CD8-positive, alpha-beta memory T cell (primary cell): ENCODE measurements around the gene MFRP. TPM values are rescaled to one million over a fixed set of nuclear protein-coding genes. Genes with fewer than 3 reads are reported as not detected.

ENCODE experiments used
- CTCF ChIA-PET: fragments of 350-600 bp; sonication (Branson Sonifier 250); formaldehyde crosslinking; loops from one replicate; lab custom pipeline; 2021; ENCODE audit warnings: antibody characterized with exemption; lab: Charles Lee
- POLR2A ChIA-PET: fragments of 350-600 bp; sonication (Branson Sonifier 250); formaldehyde crosslinking; loops from one replicate; lab custom pipeline; 2021; ENCODE audit warnings: antibody characterized with exemption; lab: Charles Lee
- DNase-seq, 5 donors: peaks; one replicate each; pipeline versions ENCODE4 v3.0.0 to v3.0.0-alpha.2; 2020 to 2022; ENCODE audit warnings: mixed read lengths in 1 of 5
- H3K27ac ChIP-seq: one replicate; pipeline ENCODE4 v1.7.0; 2013; ENCODE audit warnings: low read depth, mild to moderate bottlenecking, low read length, moderate library complexity
- H3K27me3 ChIP-seq: 2 replicates; pipeline ENCODE4 v1.7.0; 2013; ENCODE audit warnings: low read length, mild to moderate bottlenecking; ENCODE audit not compliant: insufficient read depth, poor library complexity, severe bottlenecking
- H3K36me3 ChIP-seq: 2 replicates; pipeline ENCODE4 v1.7.0; 2013; ENCODE audit warnings: mild to moderate bottlenecking, low read length, moderate library complexity; ENCODE audit not compliant: insufficient read depth
- H3K4me1 ChIP-seq: 2 replicates; pipeline ENCODE4 v1.7.0; 2013; ENCODE audit warnings: mild to moderate bottlenecking, low read length, moderate library complexity; ENCODE audit not compliant: insufficient read depth
- H3K4me3 ChIP-seq: 2 replicates; pipeline ENCODE4 v1.7.0; 2013; ENCODE audit warnings: mild to moderate bottlenecking, low read length
- H3K9me3 ChIP-seq: 2 replicates; pipeline ENCODE4 v1.7.0; 2013; ENCODE audit warnings: mild to moderate bottlenecking, low read length
- H3K27ac Mint-ChIP-seq, 8 donors: one replicate each; pipeline ENCODE4 v1.8.0; 2020 to 2021; ENCODE audit warnings: mixed read lengths in 8 of 8, mild to moderate bottlenecking in 6 of 8, inconsistent platforms in 3 of 8, moderate library complexity in 3 of 8
- H3K27me3 Mint-ChIP-seq, 2 donors: one replicate each; pipeline ENCODE4 v1.8.0; 2020 to 2021; ENCODE audit warnings: mixed read lengths in 2 of 2, mild to moderate bottlenecking in 1 of 2, moderate library complexity in 1 of 2
- H3K36me3 Mint-ChIP-seq, 3 donors: one replicate each; pipeline ENCODE4 v1.8.0; 2020 to 2021; ENCODE audit warnings: mixed read lengths in 3 of 3, inconsistent platforms in 1 of 3, mild to moderate bottlenecking in 1 of 3
- H3K4me1 Mint-ChIP-seq, 3 donors: one replicate each; pipeline ENCODE4 v1.8.0; 2020 to 2021; ENCODE audit warnings: mixed read lengths in 3 of 3, inconsistent platforms in 1 of 3, mild to moderate bottlenecking in 1 of 3
- H3K4me3 Mint-ChIP-seq, 7 donors: one replicate each; pipeline ENCODE4 v1.8.0; 2020 to 2021; ENCODE audit warnings: mixed read lengths in 7 of 7, mild to moderate bottlenecking in 6 of 7, moderate library complexity in 4 of 7, inconsistent platforms in 2 of 7
- H3K9me3 Mint-ChIP-seq, 5 donors: one replicate each; pipeline ENCODE4 v1.8.0; 2020 to 2022; ENCODE audit warnings: mixed read lengths in 5 of 5, mild to moderate bottlenecking in 3 of 5, moderate library complexity in 2 of 5, inconsistent platforms in 1 of 5
- polyA plus RNA-seq: library from polyadenylated mRNA; unstranded; fragments of 300-500 nt; fragmentation: Illumina TruSeq; gene quantifications from one replicate; pipeline ENCODE4 v1.2.3, GENCODE V29; 2021
- total RNA-seq, 2 experiments: library from RNA; stranded (reverse); gene quantifications; one replicate each; pipeline ENCODE4 v1.2.3, GENCODE V29; 2021

The MFRP gene
- total and polyA plus RNA-seq, 3 experiments from 2014 or later: not detected

GRCh38 chr11:119381181-119381988, 34.9 kb upstream of the MFRP start, which contains the start of gene USP2:
Gene USP2 (minus strand): TSS chr11:119381690. CDS start chr11:119373480, 8,210 bp downstream.
- peaks cover 0 to 3% of the 10 kb centered on the region in 2 donors for H3K27me3 Mint-ChIP-seq
- H3K27ac ChIP-seq: peak within 1 kb of the TSS; percentile 69

GRCh38 chr11:119380827-119381180, 34.3 kb upstream of the MFRP start:
- Mint-ChIP-seq H3K27ac (peak overlapping the region in 3 of 8 donors; percentile 26 to 36 (median 35)), H3K4me1 (peaks cover 0 to 8% (median 4%) of the 10 kb centered on the region in 3 donors), H3K9me3 (no peaks in the 10 kb centered on the region), H3K27me3 (peaks cover 0 to 3% of the 10 kb centered on the region in 2 donors), H3K4me3 (no peak overlapping the region), H3K36me3 (no peaks in the 10 kb centered on the region)
- Histone ChIP-seq H3K4me3 (peak overlapping the region; percentile 74), H3K36me3 (no peaks in the 10 kb centered on the region), H3K27me3 (no peaks in the 10 kb centered on the region), H3K9me3 (no peaks in the 10 kb centered on the region), H3K4me1 (peaks cover 13% of the 10 kb centered on the region), H3K27ac (peak overlapping the region; percentile 51)
- ChIA-PET POLR2A (interaction anchor here (0.6 to 1.4 kb wide), 2 partner anchors 23 to 24 kb away, joined by 4 to 5 read pairs; no protein-coding TSS in a partner anchor), CTCF (interaction anchor here (0.6 to 15.4 kb wide), 14 partner anchors 8 to 110 kb away, joined by 3 to 145 read pairs (median 4); no protein-coding TSS in a partner anchor)
- DNase-seq: no peak

More at GRCh38 chr11:119381181-119381988, 34.9 kb upstream of the MFRP start, which contains the start of gene USP2:
- Histone ChIP-seq H3K9me3 (no peaks in the 10 kb centered on the region), H3K36me3 (no peaks in the 10 kb centered on the region), H3K4me1 (peaks cover 13% of the 10 kb centered on the region), H3K27me3 (no peaks in the 10 kb centered on the region), H3K4me3 (peak within 1 kb of the TSS; percentile 74)
- H3K36me3 Mint-ChIP-seq: no peaks in the 10 kb centered on the region
- peaks cover 0 to 8% (median 4%) of the 10 kb centered on the region in 3 donors for H3K4me1 Mint-ChIP-seq
- H3K27ac Mint-ChIP-seq: peak within 1 kb of the TSS in 3 of 8 donors; percentile 26 to 36 (median 35)
- DNase-seq: peak; percentile 97 to 99 (median 97)
- CTCF ChIA-PET: interaction anchor here (0.6 to 15.4 kb wide), 16 partner anchors 9 to 111 kb away, joined by 3 to 145 read pairs (median 4); no protein-coding TSS in a partner anchor
- H3K4me3 Mint-ChIP-seq: peak within 1 kb of the TSS in 1 of 7 donors; percentile 10
- POLR2A ChIA-PET: interaction anchor here (1.4 kb wide), 1 partner anchor 25 kb away, joined by 5 read pairs; no protein-coding TSS in a partner anchor
- H3K9me3 Mint-ChIP-seq: no peaks in the 10 kb centered on the region

- Mint-ChIP-seq H3K9me3 (no peaks in the 10 kb centered on the region), H3K27me3 (peaks cover 0 to 3% of the 10 kb centered on the region in 2 donors), H3K27ac (peak overlapping the region in 1 of 8 donors; percentile 36), H3K4me1 (peaks cover 0 to 8% (median 4%) of the 10 kb centered on the region in 3 donors), H3K4me3 (peak overlapping the region in 1 of 7 donors; percentile 10), H3K36me3 (no peaks in the 10 kb centered on the region)
- Histone ChIP-seq H3K4me3 (no peak overlapping the region), H3K27me3 (no peaks in the 10 kb centered on the region), H3K4me1 (peaks cover 13% of the 10 kb centered on the region), H3K27ac (no peak overlapping the region), H3K9me3 (no peaks in the 10 kb centered on the region), H3K36me3 (no peaks in the 10 kb centered on the region)
- ChIA-PET POLR2A (interaction anchor here (0.6 kb wide), 1 partner anchor 23 kb away, joined by 4 read pairs; no protein-coding TSS in a partner anchor), CTCF (interaction anchor here (0.7 to 15.4 kb wide), 9 partner anchors 11 to 95 kb away, joined by 3 to 145 read pairs (median 5); no protein-coding TSS in a partner anchor)
- DNase-seq: peak in 1 of 5 donors; percentile 37
Observed at GRCh38 chr11:119380160-119380826, 33.8 kb upstream of the MFRP start.

GRCh38 chr11:119378851-119379465, 32.5 kb upstream of the MFRP start:
- Mint-ChIP-seq H3K4me1 (peaks cover 2 to 9% (median 7%) of the 10 kb centered on the region in 3 donors), H3K36me3 (no peaks in the 10 kb centered on the region), H3K27me3 (peaks cover 0 to 3% of the 10 kb centered on the region in 2 donors), H3K27ac (peak overlapping the region in 2 of 8 donors; percentile 1 to 2), H3K4me3 (peak overlapping the region in 2 of 7 donors; percentile 9 to 27), H3K9me3 (no peaks in the 10 kb centered on the region)
- DNase-seq: no peak
- POLR2A ChIA-PET: no interaction called here
- Histone ChIP-seq H3K27me3 (no peaks in the 10 kb centered on the region), H3K36me3 (no peaks in the 10 kb centered on the region), H3K4me3 (no peak overlapping the region), H3K9me3 (no peaks in the 10 kb centered on the region), H3K27ac (peak overlapping the region; percentile 63), H3K4me1 (peaks cover 14% of the 10 kb centered on the region)
- CTCF ChIA-PET: interaction anchor here (15.4 kb wide), 1 partner anchor 22 kb away, joined by 145 read pairs; no protein-coding TSS in a partner anchor

- Mint-ChIP-seq H3K27me3 (peaks cover 0 to 3% of the 10 kb centered on the region in 2 donors), H3K9me3 (no peaks in the 10 kb centered on the region), H3K4me1 (peaks cover 11 to 18% (median 15%) of the 10 kb centered on the region in 3 donors), H3K36me3 (no peaks in the 10 kb centered on the region), H3K27ac (peak overlapping the region in 1 of 8 donors; percentile 74), H3K4me3 (no peak overlapping the region)
- peaks cover 23% of the 10 kb centered on the region for H3K4me1 ChIP-seq
- DNase-seq: no peak
- H3K27me3 ChIP-seq: no peaks in the 10 kb centered on the region
- CTCF ChIA-PET: interaction anchor here (15.4 kb wide), 1 partner anchor 21 kb away, joined by 145 read pairs; no protein-coding TSS in a partner anchor
- H3K9me3 ChIP-seq: no peaks in the 10 kb centered on the region
- H3K27ac ChIP-seq: peak overlapping the region; percentile 63
- no peaks in the 10 kb centered on the region for H3K36me3 ChIP-seq
- H3K4me3 ChIP-seq: no peak overlapping the region
- POLR2A ChIA-PET: no interaction called here
Observed at GRCh38 chr11:119377961-119378667, 31.6 kb upstream of the MFRP start.

GRCh38 chr11:119377112-119377901, 30.8 kb upstream of the MFRP start:
- no peaks in the 10 kb centered on the region for H3K27me3 ChIP-seq
- peak overlapping the region; percentile 38 for H3K27ac ChIP-seq
- POLR2A ChIA-PET: no interaction called here
- H3K4me1 ChIP-seq: peaks cover 21% of the 10 kb centered on the region
- H3K4me3 ChIP-seq: no peak overlapping the region
- H3K27me3 Mint-ChIP-seq: peaks cover 0 to 3% of the 10 kb centered on the region in 2 donors
- no peak for DNase-seq
- H3K4me3 Mint-ChIP-seq: no peak overlapping the region
- H3K36me3 Mint-ChIP-seq: no peaks in the 10 kb centered on the region
- peaks cover 13 to 19% (median 15%) of the 10 kb centered on the region in 3 donors for H3K4me1 Mint-ChIP-seq
- CTCF ChIA-PET: interaction anchor here (4.8 to 15.4 kb wide), 2 partner anchors 15 to 20 kb away, joined by 26 to 145 read pairs; no protein-coding TSS in a partner anchor
- H3K36me3 ChIP-seq: no peaks in the 10 kb centered on the region
- peak overlapping the region in 1 of 8 donors; percentile 74 for H3K27ac Mint-ChIP-seq
- H3K9me3 ChIP-seq: no peaks in the 10 kb centered on the region
- no peaks in the 10 kb centered on the region for H3K9me3 Mint-ChIP-seq
